GM19397 (cell line): Measurements from ENCODE around the gene DCLRE1B.

Experiments used
- ATAC-seq: cut with Tn5 transposase; IDR thresholded peaks from one replicate; pipeline ENCODE4 v1.9.1; 2021; ENCODE audit warnings: mild to moderate bottlenecking, moderate library complexity; ENCODE audit not compliant: unreplicated experiment

Gene DCLRE1B

GRCh38 chr1:113886417-113887401 lies 18.4 kb upstream of the DCLRE1B start:
- ATAC-seq: no peak

GRCh38 chr1:113887402-113888175 lies 17.5 kb upstream of the DCLRE1B start, which contains the start of gene BCL2L15:
Gene BCL2L15 (minus strand): TSS chr1:113887581. CDS start chr1:113887375, 206 bp downstream.
- no peak for ATAC-seq

- ATAC-seq: no peak
These were observed 14.3 kb upstream of the DCLRE1B start for GRCh38 chr1:113890816-113891215.

DNA sequence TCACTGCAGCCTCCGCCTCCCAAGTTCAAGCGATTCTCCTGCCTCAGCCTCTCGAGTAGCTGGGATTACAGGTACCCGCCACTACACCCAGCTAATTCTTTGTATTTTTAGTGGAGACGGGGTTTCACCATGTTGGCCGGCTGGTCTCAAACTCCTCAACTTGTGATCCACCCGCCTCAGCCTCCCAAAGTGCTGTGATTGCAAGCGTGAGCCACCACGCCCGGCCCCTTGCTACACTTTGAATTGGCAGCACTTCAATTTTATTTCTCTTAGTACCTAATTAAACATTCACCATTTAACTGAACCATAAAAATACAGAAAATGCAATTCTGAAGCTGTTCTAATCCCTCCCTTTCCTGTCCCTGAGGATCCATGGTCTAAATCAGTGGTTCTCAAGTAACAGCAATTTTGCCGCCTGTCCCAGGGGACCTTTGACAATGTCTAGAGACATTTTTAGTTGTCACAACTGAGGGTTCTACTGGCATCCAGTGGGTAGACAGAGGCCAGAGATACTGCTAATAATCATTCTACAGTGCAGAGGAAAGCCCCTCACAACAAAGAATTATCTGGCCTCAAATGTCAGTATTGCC lies 13.4 kb upstream of the DCLRE1B start:
- ATAC-seq: no peak

- ATAC-seq: no peak
These were observed 11.9 kb upstream of the DCLRE1B start for GRCh38 chr1:113893267-113893666.

DNA sequence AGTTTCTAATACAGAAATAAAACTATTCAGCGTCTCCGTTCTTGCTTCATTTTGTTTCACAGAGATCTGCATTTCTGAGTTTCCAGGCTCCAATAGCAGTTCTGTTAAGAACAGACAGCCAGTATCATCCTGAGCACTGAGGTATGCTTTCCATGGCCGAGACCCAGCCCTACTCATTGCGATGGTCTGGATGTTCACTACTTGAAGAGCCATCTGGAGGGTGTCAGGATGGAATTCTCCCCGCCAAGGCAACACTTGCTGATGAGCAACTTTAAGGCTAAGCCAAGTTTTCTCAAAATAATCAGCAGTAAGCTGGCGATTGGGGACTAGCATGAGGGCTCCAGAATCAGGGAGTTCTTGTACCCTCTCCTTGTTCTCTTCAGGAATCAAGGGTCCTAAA lies 10.0 kb upstream of the DCLRE1B start:
- no peak for ATAC-seq

DNA sequence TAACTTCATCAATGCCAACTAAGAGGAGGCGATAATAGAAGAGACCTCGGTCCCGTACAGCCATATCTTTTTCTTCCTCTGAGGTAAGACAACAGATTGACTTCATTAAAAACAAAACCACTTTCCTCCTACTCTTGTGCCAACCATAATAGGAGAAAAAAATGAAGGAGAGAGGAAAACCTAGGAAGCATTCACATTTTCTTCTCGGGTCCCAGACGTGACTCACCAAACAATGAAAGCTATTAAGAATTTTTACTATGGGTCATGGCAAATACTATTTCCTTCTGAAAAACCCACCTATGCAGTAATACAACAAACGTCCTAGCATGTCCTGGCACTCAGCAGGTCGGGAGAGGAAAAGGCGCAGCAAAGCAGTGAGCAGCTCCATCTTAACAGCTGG lies 9.2 kb upstream of the DCLRE1B start:
- no peak for ATAC-seq

- no peak for ATAC-seq
These were observed 6.8 kb upstream of the DCLRE1B start for GRCh38 chr1:113898241-113898814.

DNA sequence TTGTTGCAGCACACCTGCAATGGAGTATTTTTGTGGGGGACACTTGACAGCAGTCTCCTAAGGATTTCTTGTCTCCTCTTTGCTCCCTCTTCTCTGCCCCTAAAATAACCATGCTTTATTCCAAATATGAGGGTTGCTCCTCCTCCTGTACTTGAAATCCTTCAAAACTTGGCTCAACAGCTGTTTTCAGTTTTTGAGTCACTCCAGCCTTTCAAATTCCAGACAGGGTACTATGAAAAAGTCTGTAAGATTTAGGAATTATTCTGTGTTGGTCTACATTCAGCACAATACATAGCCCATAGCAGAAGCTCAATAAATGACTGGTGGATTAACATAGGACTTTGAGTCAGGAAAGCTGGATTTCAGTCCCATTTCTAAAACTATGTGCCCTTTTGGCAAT lies 6.0 kb upstream of the DCLRE1B start:
- ATAC-seq: no peak

GRCh38 chr1:113901191-113901590 lies 3.9 kb upstream of the DCLRE1B start:
- ATAC-seq: no peak

DNA sequence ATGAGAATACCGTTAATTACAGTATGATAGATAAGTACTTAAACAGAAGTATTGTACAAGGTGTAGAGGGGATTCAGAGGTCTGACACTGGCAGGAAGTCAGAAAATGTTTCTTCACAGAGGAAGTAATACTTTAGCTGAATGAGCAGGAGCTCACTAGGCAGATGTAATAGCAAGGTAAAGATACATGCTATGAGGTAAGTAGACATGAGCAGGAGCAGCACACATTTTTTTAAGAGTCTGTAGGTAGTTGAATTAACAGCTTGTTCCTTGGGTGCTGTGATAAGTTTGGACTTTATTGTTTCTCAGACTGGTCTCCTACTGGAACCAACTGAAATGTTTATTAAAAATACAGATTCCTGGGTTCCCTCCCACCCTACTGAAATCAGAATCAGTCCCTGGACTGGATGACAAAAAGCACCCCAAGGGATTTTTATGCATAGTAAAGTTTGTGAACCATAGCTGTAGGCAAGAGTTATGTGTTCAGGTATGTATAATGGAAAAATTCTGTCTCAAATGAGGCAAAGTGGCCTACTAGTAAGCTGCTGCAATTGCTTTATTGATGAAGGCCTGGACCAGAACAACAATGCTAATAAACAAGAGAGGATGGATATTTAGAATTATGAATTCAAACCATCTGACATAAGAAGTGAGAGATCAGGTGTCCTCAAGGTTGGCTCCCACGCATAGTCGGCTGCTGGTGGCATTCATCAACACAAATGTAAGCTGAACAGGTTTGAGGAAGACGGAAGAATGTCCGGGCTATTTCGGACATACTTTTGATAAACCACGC lies 1.4 kb upstream of the DCLRE1B start:
- ATAC-seq: no peak

DNA sequence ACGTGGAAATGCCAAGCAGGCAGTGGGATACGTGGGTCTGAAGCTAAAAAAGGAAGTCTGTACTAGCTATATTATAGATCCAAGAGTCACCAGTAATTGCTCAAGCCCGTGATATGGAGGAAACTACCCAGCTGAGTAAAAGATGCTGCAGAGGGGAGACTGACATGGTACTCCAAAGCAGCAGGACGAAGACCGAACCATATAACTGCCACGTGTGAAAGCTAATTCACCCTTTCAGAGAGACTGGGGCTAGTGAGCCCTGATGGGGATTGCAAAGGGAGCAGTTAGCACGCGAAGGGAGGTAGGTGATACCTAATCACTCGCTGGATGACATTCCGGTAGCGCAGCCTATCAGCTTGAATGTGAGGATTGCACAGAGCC lies 843 bp upstream of the DCLRE1B start:
- ATAC-seq: peak; percentile 29

DNA sequence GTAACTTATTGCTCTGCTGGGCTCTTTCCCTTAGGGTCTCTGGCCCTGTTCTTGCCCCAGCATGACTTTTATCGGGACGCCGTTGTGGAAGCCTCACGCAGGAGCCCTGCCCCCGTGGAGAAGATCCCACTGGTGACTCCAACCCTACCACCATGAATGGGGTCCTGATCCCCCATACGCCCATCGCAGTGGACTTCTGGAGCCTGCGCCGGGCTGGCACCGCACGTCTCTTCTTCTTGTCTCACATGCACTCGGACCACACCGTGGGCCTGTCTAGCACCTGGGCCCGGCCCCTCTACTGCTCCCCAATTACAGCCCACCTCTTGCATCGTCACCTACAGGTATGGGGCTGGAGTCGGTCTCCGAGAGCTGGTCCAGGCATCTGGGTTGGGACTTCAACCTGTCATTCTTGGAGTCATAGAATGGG lies 322 bp downstream of the DCLRE1B start:
- ATAC-seq: peak; percentile 3

DNA sequence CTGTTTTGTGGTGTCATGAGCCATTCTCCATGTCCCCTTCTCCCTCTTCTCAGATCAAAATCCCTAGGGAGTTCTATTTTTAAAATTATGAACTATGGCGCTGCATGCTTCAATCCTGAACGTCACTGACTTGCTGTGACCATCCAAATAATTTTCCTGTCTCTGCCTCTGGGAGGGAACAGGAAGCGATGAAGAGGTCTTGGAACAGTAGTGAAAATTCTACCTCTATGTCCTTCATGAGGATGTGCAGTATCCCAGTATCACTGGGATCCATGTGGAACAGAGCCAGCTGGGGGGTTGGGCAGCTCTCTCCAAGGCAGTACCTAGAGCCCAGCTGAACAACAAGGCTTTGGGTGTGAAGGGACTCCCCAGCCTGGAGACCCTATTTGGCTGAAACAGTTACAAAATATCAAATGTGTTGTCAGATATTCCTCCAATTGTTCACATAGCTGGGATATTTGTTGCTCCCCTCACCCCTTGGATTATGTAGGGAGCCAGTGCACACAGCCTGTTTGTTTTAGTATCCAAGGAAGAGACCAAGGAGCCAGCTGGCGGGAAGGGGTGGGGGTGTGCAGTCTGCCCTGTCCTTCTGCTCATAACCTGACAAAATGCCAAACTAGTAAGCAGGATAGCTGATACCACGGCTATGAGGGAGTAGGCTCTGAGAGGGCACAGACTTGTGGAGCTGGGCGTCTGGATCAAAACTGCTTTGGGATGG lies 7.6 kb downstream of the DCLRE1B start:
- ATAC-seq: no peak

GRCh38 chr1:113913312-113913668 lies 8.2 kb downstream of the DCLRE1B start:
- ATAC-seq: no peak

DNA sequence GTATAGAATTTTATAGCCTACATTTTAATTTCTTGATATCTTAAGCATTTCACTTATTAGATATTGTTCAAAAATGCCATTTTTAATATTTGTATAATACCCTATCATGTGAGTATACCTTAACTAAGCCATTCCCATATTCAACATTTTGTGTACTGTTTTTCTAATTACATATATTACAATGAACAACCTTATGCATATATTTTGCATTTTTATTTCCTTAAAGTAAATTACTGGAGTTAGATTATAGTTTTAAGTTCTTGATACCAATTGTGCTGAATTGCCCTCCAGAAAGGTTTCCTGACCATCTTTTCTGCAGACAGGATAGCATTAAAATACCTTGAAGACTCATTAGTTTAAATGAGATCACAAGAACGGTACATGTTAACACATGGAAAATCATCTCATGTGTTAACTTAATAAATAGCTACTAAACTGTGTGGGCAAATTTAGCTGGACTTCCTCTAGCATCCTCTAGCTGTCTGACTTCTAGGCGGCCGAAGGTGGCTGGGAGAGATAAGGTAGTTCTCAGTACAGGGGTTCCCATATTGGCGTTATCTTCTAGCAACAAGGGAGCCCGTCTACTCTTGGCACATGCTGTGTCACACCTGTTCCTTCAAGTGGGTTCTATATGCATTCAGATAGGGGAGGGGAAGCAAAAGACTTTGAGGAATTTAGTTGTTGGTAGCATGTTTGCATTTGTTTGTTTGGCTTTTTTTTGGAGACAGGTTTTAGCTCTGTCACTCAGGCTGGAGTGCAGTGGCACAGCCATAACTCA lies 8.9 kb downstream of the DCLRE1B start:
- ATAC-seq: no peak

DNA sequence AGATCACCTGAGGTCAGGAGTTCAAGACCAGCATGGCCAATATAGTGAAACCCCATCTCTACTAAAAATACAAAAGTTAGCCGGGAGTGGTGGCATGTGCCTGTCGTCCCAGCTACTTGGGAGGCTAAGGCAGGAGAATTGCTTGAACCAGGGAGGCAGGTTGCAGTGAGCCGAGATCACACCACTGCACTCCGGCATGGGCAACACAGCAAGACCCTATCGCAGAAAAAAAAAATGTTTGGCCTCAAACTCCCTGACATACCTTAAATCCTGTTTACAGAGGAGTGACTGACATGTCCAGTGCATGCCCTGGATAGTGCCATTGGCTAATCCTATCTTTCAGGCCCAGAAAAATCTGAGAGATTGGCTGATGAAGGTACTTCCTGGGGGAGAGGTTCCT lies 11.8 kb downstream of the DCLRE1B start:
- no peak for ATAC-seq

DNA sequence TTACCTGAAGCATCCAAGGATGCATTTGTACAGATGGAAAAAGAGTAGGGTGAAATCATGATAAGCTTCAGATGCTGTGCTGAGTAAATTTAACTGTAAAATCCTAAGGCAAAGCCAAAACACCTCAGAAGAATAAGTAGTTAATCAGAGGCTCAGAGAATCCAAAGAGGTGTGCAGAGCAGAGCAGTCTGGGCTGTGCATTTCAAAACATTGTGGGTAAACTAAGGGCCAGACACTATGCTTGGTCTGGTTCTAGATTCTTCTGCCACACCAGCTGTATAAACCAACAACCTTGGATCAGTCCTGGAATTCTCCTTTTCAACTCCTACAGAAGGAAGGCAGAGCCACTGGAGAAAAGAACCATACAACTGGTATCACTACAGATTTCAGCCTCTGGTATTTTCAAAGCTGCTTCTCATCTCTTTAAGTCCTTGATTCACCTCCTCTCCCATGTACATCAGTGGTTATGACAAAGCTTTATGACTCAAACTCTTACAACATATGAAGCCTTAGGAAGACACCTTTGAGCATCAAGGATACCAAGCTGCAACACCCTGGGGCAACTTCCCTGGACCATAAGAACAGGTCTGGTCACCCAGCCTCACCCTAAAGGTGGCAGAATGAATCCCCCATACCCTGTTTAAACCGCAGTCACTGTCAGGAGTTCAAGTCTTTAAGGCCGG lies 12.4 kb downstream of the DCLRE1B start:
- ATAC-seq: no peak
